H1 (cell line): ENCODE measurements around the gene USP6. TPM values are rescaled to one million over a fixed set of nuclear protein-coding genes. Genes with fewer than 3 reads are reported as not detected.

Experiments used
- CTCF ChIA-PET: fragments of 300-600 bp; sonication (Branson Sonifier 250); formaldehyde crosslinking; loops from one replicate; lab custom pipeline; 2021; ENCODE audit not compliant: partially characterized antibody; lab: Charles Lee
- POLR2A ChIA-PET: fragments of 300-600 bp; sonication (Branson Sonifier 250); formaldehyde crosslinking; loops from one replicate; lab custom pipeline; 2021; ENCODE audit warnings: inconsistent platforms; ENCODE audit not compliant: partially characterized antibody; lab: Charles Lee
- DNase-seq, 2 experiments: peaks; one replicate each; pipeline versions ENCODE4 v3.0.0 to v3.0.0-alpha.2; 2010 to 2022; ENCODE audit warnings: low spot score in 2 of 2, low read depth in 1 of 2, mixed read lengths in 1 of 2
- FAIRE-seq: peaks from 2 replicates; lab custom pipeline; 2011; peaks lifted over from hg19 to GRCh38; lab: Jason Lieb, UNC
- H2AFZ ChIP-seq: 2 replicates; pipeline ENCODE4 v1.8.1; 2012; ENCODE audit warnings: low read length, inconsistent platforms
- H2AK5ac ChIP-seq: 2 replicates; pipeline ENCODE4 v1.6.1; 2013; ENCODE audit warnings: low read depth, low read length
- H2BK120ac ChIP-seq: replicated peaks from 2 replicates; pipeline ENCODE3; 2013; ENCODE audit warnings: low read depth, low read length, inconsistent platforms
- H2BK12ac ChIP-seq: 2 replicates; pipeline ENCODE4 v1.6.1; 2013; ENCODE audit warnings: low read depth, low read length
- H2BK15ac ChIP-seq: 2 replicates; pipeline ENCODE4 v1.6.1; 2013; ENCODE audit warnings: low read length
- H2BK20ac ChIP-seq: 2 replicates; pipeline ENCODE4 v1.6.1; 2013; ENCODE audit warnings: low read length
- H2BK5ac ChIP-seq: 2 replicates; pipeline ENCODE4 v1.6.1; 2013; ENCODE audit warnings: low read depth, low read length
- H3K14ac ChIP-seq: 2 replicates; pipeline ENCODE4 v1.6.1; 2013; ENCODE audit warnings: inconsistent platforms; ENCODE audit not compliant: insufficient read length
- H3K18ac ChIP-seq: 2 replicates; pipeline ENCODE4 v1.6.1; 2013; ENCODE audit warnings: low read length; ENCODE audit errors: extremely low read depth
- H3K23ac ChIP-seq: 2 replicates; pipeline ENCODE4 v1.6.1; 2013; ENCODE audit warnings: inconsistent platforms; ENCODE audit not compliant: insufficient read length
- H3K23me2 ChIP-seq: 2 replicates; pipeline ENCODE4 v1.6.1; 2013; ENCODE audit warnings: low read depth, low read length
- H3K27ac ChIP-seq: 2 replicates; pipeline ENCODE4 v1.6.1; 2011; ENCODE audit warnings: low read depth, low read length, inconsistent platforms
- H3K27me3 ChIP-seq, 4 experiments: replicated peaks in 1 of 4; 1 replicate in 1 of 4; 2 replicates in 3 of 4; pipeline versions ENCODE4 v1.6.1 to v1.8.1; 2011 to 2013; ENCODE audit warnings: low read length in 3 of 4, mild to moderate bottlenecking in 3 of 4, inconsistent platforms in 2 of 4, mixed read lengths in 2 of 4, moderate library complexity in 1 of 4; ENCODE audit not compliant: control insufficient read depth in 3 of 4, insufficient read depth in 3 of 4; ENCODE audit errors: extremely low read depth in 1 of 4
- H3K36me3 ChIP-seq, 4 experiments: 2 replicates each; pipeline versions ENCODE4 v1.6.1 to v1.8.1; 2011 to 2013; ENCODE audit warnings: mild to moderate bottlenecking in 4 of 4, low read length in 3 of 4, moderate library complexity in 2 of 4, control low read depth in 1 of 4, inconsistent platforms in 1 of 4; ENCODE audit not compliant: insufficient read depth in 4 of 4, control insufficient read depth in 2 of 4
- H3K4ac ChIP-seq: replicated peaks from 2 replicates; pipeline ENCODE3; 2013; ENCODE audit warnings: low read length, low read depth, mixed read lengths, inconsistent platforms; ENCODE audit not compliant: insufficient read length
- H3K4me1 ChIP-seq, 4 experiments: replicated peaks in 1 of 4; 1 replicate in 1 of 4; 2 replicates in 3 of 4; pipeline versions ENCODE4 v1.6.1 to v1.8.1; 2011 to 2013; ENCODE audit warnings: low read length in 3 of 4, inconsistent platforms in 2 of 4, mixed read lengths in 1 of 4; ENCODE audit not compliant: insufficient read depth in 4 of 4, control insufficient read depth in 3 of 4
- H3K4me2 ChIP-seq, 2 experiments: 2 replicates each; pipeline versions ENCODE4 v1.6.1 to v1.8.1; 2011 to 2013; ENCODE audit warnings: low read depth in 2 of 2, low read length in 2 of 2, control low read depth in 1 of 2, inconsistent platforms in 1 of 2, mild to moderate bottlenecking in 1 of 2; ENCODE audit not compliant: insufficient read depth in 1 of 2
- H3K4me3 ChIP-seq, 4 experiments: fragments of 200-600, 300-600 bp in 1 of 4; sonication (generic), shearing (Covaris generic), sonication (Bioruptor Twin) in 1 of 4; 2 replicates each; pipeline versions ENCODE4 v1.5.1 to v1.8.1; 2011 to 2016; ENCODE audit warnings: low read length in 4 of 4, low read depth in 3 of 4, control low read depth in 2 of 4, inconsistent platforms in 2 of 4, mild to moderate bottlenecking in 2 of 4, mixed read lengths in 1 of 4, moderate library complexity in 1 of 4; ENCODE audit not compliant: insufficient read depth in 2 of 4; ENCODE audit errors: extremely low read depth in 1 of 4
- H3K56ac ChIP-seq: replicated peaks from 2 replicates; pipeline ENCODE3; 2013; ENCODE audit warnings: low read depth, mild to moderate bottlenecking, mixed read lengths, low read length, inconsistent platforms; ENCODE audit not compliant: insufficient read length
- H3K79me1 ChIP-seq: 2 replicates; pipeline ENCODE4 v1.6.1; 2013; ENCODE audit warnings: low read depth, low read length, control low read depth
- H3K79me2 ChIP-seq, 2 experiments: 2 replicates each; pipeline versions ENCODE4 v1.6.1 to v1.8.1; 2012 to 2013; ENCODE audit warnings: low read length in 2 of 2, mild to moderate bottlenecking in 2 of 2, inconsistent platforms in 1 of 2; ENCODE audit not compliant: insufficient read depth in 2 of 2, control insufficient read depth in 1 of 2
- H3K9ac ChIP-seq, 4 experiments: replicated peaks in 1 of 4; 1 replicate in 1 of 4; 2 replicates in 3 of 4; pipeline versions ENCODE4 v1.6.1 to v1.8.1; 2011 to 2013; ENCODE audit warnings: low read depth in 3 of 4, low read length in 3 of 4, control low read depth in 2 of 4, mild to moderate bottlenecking in 2 of 4, moderate library complexity in 2 of 4, inconsistent platforms in 1 of 4; ENCODE audit errors: extremely low read depth in 1 of 4
- H3K9me3 ChIP-seq, 2 experiments: 2 replicates each; pipeline versions ENCODE4 v1.6.1 to v1.8.1; 2012 to 2013; ENCODE audit warnings: mild to moderate bottlenecking in 2 of 2, moderate library complexity in 2 of 2, control low read depth in 1 of 2, inconsistent platforms in 1 of 2, low read depth in 1 of 2, low read length in 1 of 2, mixed read lengths in 1 of 2; ENCODE audit not compliant: insufficient read depth in 2 of 2
- H4K20me1 ChIP-seq, 2 experiments: replicated peaks in 1 of 2; 2 replicates each; pipeline versions ENCODE3 to v1.8.1; 2011 to 2013; ENCODE audit warnings: inconsistent platforms in 2 of 2, low read length in 2 of 2, mild to moderate bottlenecking in 1 of 2; ENCODE audit not compliant: insufficient read depth in 2 of 2, control insufficient read depth in 1 of 2
- H4K5ac ChIP-seq: 2 replicates; pipeline ENCODE4 v1.6.1; 2013; ENCODE audit warnings: low read length, low read depth, mixed read lengths, inconsistent platforms; ENCODE audit not compliant: insufficient read length
- H4K8ac ChIP-seq: 2 replicates; pipeline ENCODE4 v1.8.0; 2013; ENCODE audit warnings: mild to moderate bottlenecking, moderate library complexity, low read length, inconsistent platforms; ENCODE audit not compliant: insufficient read depth; ENCODE audit errors: extremely low read depth
- H4K91ac ChIP-seq: replicated peaks from 2 replicates; pipeline ENCODE3; 2013; ENCODE audit warnings: low read length, mixed read lengths, inconsistent platforms; ENCODE audit not compliant: insufficient read length
- CBX8 ChIP-seq: fragments of 300-800, 300-1000 bp; sonication (generic); IDR thresholded peaks from 2 replicates; pipeline ENCODE4 v1.7.1; 2016; ENCODE audit warnings: low read depth, low read length, borderline replicate concordance
- CEBPB ChIP-seq: IDR thresholded peaks from 2 replicates; pipeline ENCODE4 v1.6.1; 2012; ENCODE audit warnings: low read depth, low read length
- POU5F1 ChIP-seq: IDR thresholded peaks from 2 replicates; pipeline ENCODE4 v1.6.1; 2011; ENCODE audit warnings: low read depth, mild to moderate bottlenecking, low read length, moderate library complexity
- RXRA ChIP-seq: IDR thresholded peaks from 2 replicates; pipeline ENCODE4 v1.6.1; 2011; ENCODE audit warnings: low read depth, mild to moderate bottlenecking, low read length, moderate library complexity; ENCODE audit not compliant: insufficient read depth
- SIX5 ChIP-seq: IDR thresholded peaks from 2 replicates; pipeline ENCODE4 v1.6.1; 2011; ENCODE audit warnings: mild to moderate bottlenecking, low read depth, low read length
- ZNF274 ChIP-seq: IDR thresholded peaks from 2 replicates; pipeline ENCODE4 v1.7.0; 2012; ENCODE audit warnings: low read length, borderline replicate concordance; ENCODE audit errors: extremely low read depth
- WGBS, 2 experiments: shearing (Covaris generic) in 1 of 2; methylation state at CpG; one replicate each; pipeline versions ENCODE4 v1.1.6 to v1.1.7; 2013 to 2015; ENCODE audit warnings: low lambda C conversion rate in 2 of 2, mixed read lengths in 2 of 2, inconsistent platforms in 1 of 2, low coverage in 1 of 2, missing lambda C conversion rate in 1 of 2; ENCODE audit not compliant: insufficient replicate concordance in 2 of 2, insufficient coverage in 1 of 2, insufficient read length in 1 of 2; ENCODE audit errors: extremely low coverage in 1 of 2, missing lambda C conversion rate in 1 of 2; 5-methylcytosine and 5-hydroxymethylcytosine counted together
- polyA plus RNA-seq, 7 experiments: library from polyadenylated mRNA; depleted of rRNA in 3 of 7; stranded (reverse) in 5 of 7; unstranded in 2 of 7; fragments of >200 nt in 5 of 7; fragments of 200-250 nt in 2 of 7; gene quantifications; 1 replicate in 5 of 7; 2 replicates in 1 of 7; 4 replicates in 1 of 7; pipeline versions ENCODE4 v1.2.1 to v1.2.3, GENCODE V29; 2011 to 2013; ENCODE audit warnings: missing spikeins in 2 of 7, mixed read lengths in 2 of 7
- total RNA-seq: library from RNA; stranded (reverse); fragmentation: NEBNext Ultra II Directional; extraction: Animal tissue kit (Norgen Biotek cat#: 25700); gene quantifications from 2 replicates; pipeline ENCODE4 v1.2.1, GENCODE V29; 2021
- TF ChIP-seq, protein P1 (sequence below): IDR thresholded peaks from 2 replicates; pipeline ENCODE4 v1.6.1; 2012; ENCODE audit warnings: inconsistent platforms

The USP6 gene
- total and polyA plus RNA-seq, 2 of the 8 experiments (the other 6 are each of a cell fraction or from before 2014, with no cell fraction given) = 0.08 to 0.32 TPM

DNA sequence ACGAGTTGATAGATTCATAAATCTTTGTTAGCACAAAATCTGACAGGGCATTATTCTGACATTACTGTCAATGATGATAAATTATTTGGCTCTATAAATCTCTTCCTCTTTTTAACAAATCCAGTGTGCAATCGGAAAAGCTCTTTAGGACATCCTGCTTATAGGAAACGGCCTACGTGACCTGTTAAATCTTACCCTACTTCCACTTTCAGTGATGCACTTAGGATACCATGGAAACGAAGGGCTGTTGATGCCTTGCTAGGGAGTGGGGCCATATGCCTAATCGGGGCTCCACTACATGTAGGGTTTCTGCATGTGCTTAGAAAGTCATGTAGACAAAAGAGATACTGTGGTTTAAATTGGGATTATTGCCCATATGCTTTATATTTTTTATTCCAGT lies 48.6 kb downstream of the USP6 start:
- no peak overlapping the region for H2BK20ac ChIP-seq
- no peak overlapping the region for H4K91ac ChIP-seq
- H2BK15ac ChIP-seq = no peak overlapping the region
- ChIA-PET CTCF (no interaction called here), POLR2A (no interaction called here)
- WGBS, 2 experiments = 87% methylated on average over 6 of the region's 6 CpGs; no CpG with 5 or more reads in 1 of the 2 experiments
- DNase-seq = no peak
- no peaks in the 10 kb centered on the region for H4K20me1 ChIP-seq
- no peak overlapping the region for H2AFZ ChIP-seq
- H4K5ac ChIP-seq = no peak overlapping the region
- no peak overlapping the region for H3K14ac ChIP-seq
- H3K79me2 ChIP-seq = no peaks in the 10 kb centered on the region
- no peak overlapping the region for H3K4me3 ChIP-seq
- no peak overlapping the region for H3K4me2 ChIP-seq
- no peak overlapping the region for H3K18ac ChIP-seq
- H3K36me3 ChIP-seq = no peaks in the 10 kb centered on the region
- no peak overlapping the region for H2BK12ac ChIP-seq
- no peaks in the 10 kb centered on the region for H3K79me1 ChIP-seq
- no peaks in the 10 kb centered on the region for H3K9me3 ChIP-seq
- H3K9ac ChIP-seq = no peak overlapping the region
- no peak for FAIRE-seq
- no peak overlapping the region for H2BK5ac ChIP-seq
- no peak overlapping the region for H3K27ac ChIP-seq
- no peaks in the 10 kb centered on the region for H3K27me3 ChIP-seq
- no peak overlapping the region for H3K56ac ChIP-seq
- H3K23me2 ChIP-seq = no peaks in the 10 kb centered on the region
- no peaks in the 10 kb centered on the region for H3K4me1 ChIP-seq
- H4K8ac ChIP-seq = no peak overlapping the region
- no peak overlapping the region for H2AK5ac ChIP-seq
- H3K23ac ChIP-seq = no peak overlapping the region
- no peak overlapping the region for H3K4ac ChIP-seq
- no peak overlapping the region for H2BK120ac ChIP-seq
- no peak for TF ChIP-seq SIX5
- no peak for TF ChIP-seq CBX8
- no peak for TF ChIP-seq POU5F1
- TF ChIP-seq RXRA = no peak
- TF ChIP-seq CEBPB = no peak
- TF ChIP-seq, protein P1, sequence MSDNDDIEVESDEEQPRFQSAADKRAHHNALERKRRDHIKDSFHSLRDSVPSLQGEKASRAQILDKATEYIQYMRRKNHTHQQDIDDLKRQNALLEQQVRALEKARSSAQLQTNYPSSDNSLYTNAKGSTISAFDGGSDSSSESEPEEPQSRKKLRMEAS = no peak
- TF ChIP-seq ZNF274 = no peak
